Fibroblast of lung (primary cell): ENCODE results near the gene CSNK1E.

Experiments
- CTCF ChIP-seq, 2 donors: IDR thresholded peaks in 1 of 2; conservative IDR thresholded peaks in 1 of 2; 1 replicate in 1 of 2; 2 replicates in 1 of 2; pipeline ENCODE4 v1.5.1; 2011 to 2012; ENCODE audit warnings: low read length in 2 of 2, control low read depth in 1 of 2, inconsistent platforms in 1 of 2, low read depth in 1 of 2, mild to moderate bottlenecking in 1 of 2
- EZH2 ChIP-seq: IDR thresholded peaks from 2 replicates; pipeline ENCODE4 v1.5.1; 2012; ENCODE audit warnings: low read length, control low read depth, mild to moderate bottlenecking; ENCODE audit errors: missing control alignments

DNA sequence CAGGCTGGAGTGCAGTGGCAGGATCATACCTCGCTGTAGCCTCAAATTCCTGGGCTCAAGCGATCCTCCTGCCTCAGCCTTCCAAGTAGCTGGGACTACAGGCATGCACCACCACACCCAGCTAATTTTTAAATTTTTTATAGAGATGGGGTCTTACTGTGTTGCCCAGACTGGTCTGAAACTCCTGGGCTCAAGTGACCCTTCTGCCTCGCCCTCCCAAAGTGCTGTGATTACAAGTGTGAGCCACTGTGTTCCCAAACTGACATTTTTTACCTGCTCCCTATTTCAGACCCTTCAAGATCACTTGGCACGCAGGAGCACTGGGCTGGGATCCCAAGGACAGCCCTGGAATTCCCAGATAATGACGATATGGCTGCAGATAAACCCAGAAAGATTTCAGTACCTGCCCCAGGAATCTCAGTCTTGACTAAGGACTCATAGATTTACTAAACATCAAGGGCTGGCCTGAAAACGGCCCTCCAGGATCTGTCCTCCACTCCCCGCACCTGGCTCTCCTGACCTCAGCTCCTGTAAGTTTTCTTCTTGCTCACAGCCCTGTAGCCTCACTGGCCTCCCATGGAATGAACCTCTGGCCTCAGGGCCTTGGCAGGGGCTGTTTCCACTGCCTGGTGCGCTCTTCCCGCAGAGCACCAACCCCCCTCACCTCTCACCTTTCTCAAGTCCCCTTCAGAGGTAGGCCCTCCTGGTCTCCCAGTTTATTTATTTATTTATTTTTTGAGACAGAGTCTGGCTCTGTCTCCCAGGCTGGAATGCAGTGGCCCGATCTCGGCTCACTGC, 3.6 kb upstream of the CSNK1E start:
- TF ChIP-seq CTCF (conservative IDR thresholded peaks at IDR 0.05 in 1 of 2, IDR thresholded peaks at IDR 0.05 in 1 of 2; ENCODE audit: low read depth in 1 of 2, low read length in 2 of 2) (no peak), EZH2 (no peak)
